HEK293 (cell line): ENCODE results near the gene GLOD4.

ENCODE experiments used
- EGR2 ChIP-seq: fragments of 450-650 bp; formaldehyde crosslinking; IDR thresholded peaks from 2 replicates; pipeline ENCODE4 v1.5.1; 2016; ENCODE audit warnings: low read depth, missing biosample characterization, missing genetic modification characterization
- KLF1 ChIP-seq: fragments of 450-650 bp; formaldehyde crosslinking; IDR thresholded peaks from 2 replicates; pipeline ENCODE4 v1.5.1; 2016; ENCODE audit warnings: missing biosample characterization, missing genetic modification characterization
- RBAK ChIP-seq: fragments of 450-650 bp; formaldehyde crosslinking; IDR thresholded peaks from 2 replicates; pipeline ENCODE4 v1.5.1; 2016; ENCODE audit warnings: missing biosample characterization, missing genetic modification characterization
- ZEB2 ChIP-seq: fragments of 450-650 bp; formaldehyde crosslinking; IDR thresholded peaks from 2 replicates; pipeline ENCODE4 v1.5.1; 2016; ENCODE audit warnings: missing biosample characterization, missing genetic modification characterization
- ZNF112 ChIP-seq: fragments of 450-650 bp; formaldehyde crosslinking; IDR thresholded peaks from 2 replicates; pipeline ENCODE4 v1.5.0; 2017; ENCODE audit warnings: missing biosample characterization, missing genetic modification characterization
- ZNF202 ChIP-seq: fragments of 450-650 bp; formaldehyde crosslinking; IDR thresholded peaks from 2 replicates; pipeline ENCODE4 v1.5.1; 2016; ENCODE audit warnings: missing biosample characterization, missing genetic modification characterization, borderline replicate concordance
- ZNF248 ChIP-seq: fragments of 450-650 bp; formaldehyde crosslinking; IDR thresholded peaks from 2 replicates; pipeline ENCODE4 v1.5.1; 2017; ENCODE audit warnings: missing biosample characterization, missing genetic modification characterization
- ZNF311 ChIP-seq: fragments of 450-650 bp; formaldehyde crosslinking; IDR thresholded peaks from 2 replicates; pipeline ENCODE4 v1.5.1; 2017; ENCODE audit warnings: missing biosample characterization, missing genetic modification characterization, borderline replicate concordance
- ZNF341 ChIP-seq: fragments of 450-650 bp; formaldehyde crosslinking; IDR thresholded peaks from 2 replicates; pipeline ENCODE4; 2016; ENCODE audit warnings: low read depth, missing biosample characterization, missing genetic modification characterization
- ZNF366 ChIP-seq: fragments of 450-650 bp; formaldehyde crosslinking; conservative IDR thresholded peaks from 2 replicates; pipeline ENCODE4 v1.5.1; 2016; ENCODE audit warnings: missing biosample characterization, missing genetic modification characterization
- ZNF585B ChIP-seq: fragments of 450-650 bp; formaldehyde crosslinking; IDR thresholded peaks from 2 replicates; pipeline ENCODE4 v1.5.1; 2016; ENCODE audit warnings: missing biosample characterization, missing genetic modification characterization
- ZNF621 ChIP-seq: fragments of 450-650 bp; formaldehyde crosslinking; IDR thresholded peaks from 2 replicates; pipeline ENCODE4 v1.5.1; 2017; ENCODE audit warnings: missing biosample characterization, missing genetic modification characterization
- ZNF785 ChIP-seq: fragments of 450-650 bp; formaldehyde crosslinking; IDR thresholded peaks from 2 replicates; pipeline ENCODE4 v1.5.1; 2016; ENCODE audit warnings: missing biosample characterization, missing genetic modification characterization
- ZSCAN30 ChIP-seq: fragments of 450-650 bp; IDR thresholded peaks from 2 replicates; pipeline ENCODE4 v1.5.1; 2018; ENCODE audit warnings: missing biosample characterization, mild to moderate bottlenecking, missing genetic modification characterization, moderate library complexity
- TF ChIP-seq, protein P1 (sequence below): fragments of 450-650 bp; formaldehyde crosslinking; IDR thresholded peaks from 2 replicates; pipeline ENCODE4 v1.5.1; 2017; ENCODE audit warnings: missing biosample characterization, mild to moderate bottlenecking, missing genetic modification characterization, moderate library complexity
- TF ChIP-seq, protein P2 (sequence below): fragments of 450-650 bp; formaldehyde crosslinking; IDR thresholded peaks from 2 replicates; pipeline ENCODE4 v1.5.1; 2016; ENCODE audit warnings: missing biosample characterization, missing genetic modification characterization, borderline replicate concordance
- TF ChIP-seq, protein P3 (sequence below): fragments of 450-650 bp; formaldehyde crosslinking; optimal IDR thresholded peaks from 2 replicates; pipeline ENCODE3; 2016; ENCODE audit warnings: missing biosample characterization, mild to moderate bottlenecking, missing genetic modification characterization
- TF ChIP-seq, protein P4 (sequence below): fragments of 450-650 bp; formaldehyde crosslinking; IDR thresholded peaks from 2 replicates; pipeline ENCODE4 v1.5.1; 2016; ENCODE audit warnings: missing biosample characterization, missing genetic modification characterization
- TF ChIP-seq, protein P5 (sequence below): fragments of 450-650 bp; formaldehyde crosslinking; IDR thresholded peaks from 2 replicates; pipeline ENCODE4 v1.5.1; 2016; ENCODE audit warnings: missing biosample characterization, missing genetic modification characterization
- TF ChIP-seq, protein P6 (sequence below): fragments of 450-650 bp; formaldehyde crosslinking; IDR thresholded peaks from 2 replicates; pipeline ENCODE4 v1.5.1; 2017; ENCODE audit warnings: missing biosample characterization, missing genetic modification characterization

GLOD4 gene

DNA sequence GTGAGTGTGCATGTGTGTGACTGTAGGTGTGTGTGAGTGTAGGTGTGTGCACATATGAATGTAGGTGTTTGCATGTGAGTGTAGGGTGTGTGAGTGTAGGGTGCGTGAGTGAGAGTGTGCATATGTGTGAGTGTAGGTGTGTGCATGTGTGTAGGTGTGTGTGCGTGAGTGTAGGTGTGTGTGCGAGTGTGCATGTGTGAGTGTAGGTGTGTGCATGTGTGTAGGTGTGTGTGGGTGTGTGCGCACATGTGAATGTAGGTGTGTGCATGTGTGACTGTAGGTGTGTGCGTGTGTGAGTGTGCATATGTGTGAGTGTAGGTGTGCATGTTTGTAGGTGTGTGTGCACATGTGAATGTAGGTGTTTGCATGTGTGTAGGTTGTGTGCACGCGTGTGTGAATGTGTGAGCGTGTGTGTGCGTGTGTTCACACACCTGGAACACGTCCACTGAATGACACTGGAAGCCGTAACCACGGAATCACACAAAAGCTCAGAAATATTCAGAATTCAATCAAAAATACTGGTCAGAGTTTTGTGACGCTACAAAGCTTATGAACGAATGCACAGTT, 30.6 kb upstream of the GLOD4 start (continued):
- TF ChIP-seq, protein P1, sequence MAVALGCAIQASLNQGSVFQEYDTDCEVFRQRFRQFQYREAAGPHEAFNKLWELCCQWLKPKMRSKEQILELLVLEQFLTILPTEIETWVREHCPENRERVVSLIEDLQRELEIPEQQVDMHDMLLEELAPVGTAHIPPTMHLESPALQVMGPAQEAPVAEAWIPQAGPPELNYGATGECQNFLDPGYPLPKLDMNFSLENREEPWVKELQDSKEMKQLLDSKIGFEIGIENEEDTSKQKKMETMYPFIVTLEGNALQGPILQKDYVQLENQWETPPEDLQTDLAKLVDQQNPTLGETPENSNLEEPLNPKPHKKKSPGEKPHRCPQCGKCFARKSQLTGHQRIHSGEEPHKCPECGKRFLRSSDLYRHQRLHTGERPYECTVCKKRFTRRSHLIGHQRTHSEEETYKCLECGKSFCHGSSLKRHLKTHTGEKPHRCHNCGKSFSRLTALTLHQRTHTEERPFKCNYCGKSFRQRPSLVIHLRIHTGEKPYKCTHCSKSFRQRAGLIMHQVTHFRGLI (tag by site-specific recombination), result no peak
- TF ChIP-seq ZNF341 (tag by site-specific recombination), result no peak
- TF ChIP-seq ZNF112 (tag by site-specific recombination), result peak; percentile 68; the same call in 1 of the 2 replicates
- TF ChIP-seq, protein P2, sequence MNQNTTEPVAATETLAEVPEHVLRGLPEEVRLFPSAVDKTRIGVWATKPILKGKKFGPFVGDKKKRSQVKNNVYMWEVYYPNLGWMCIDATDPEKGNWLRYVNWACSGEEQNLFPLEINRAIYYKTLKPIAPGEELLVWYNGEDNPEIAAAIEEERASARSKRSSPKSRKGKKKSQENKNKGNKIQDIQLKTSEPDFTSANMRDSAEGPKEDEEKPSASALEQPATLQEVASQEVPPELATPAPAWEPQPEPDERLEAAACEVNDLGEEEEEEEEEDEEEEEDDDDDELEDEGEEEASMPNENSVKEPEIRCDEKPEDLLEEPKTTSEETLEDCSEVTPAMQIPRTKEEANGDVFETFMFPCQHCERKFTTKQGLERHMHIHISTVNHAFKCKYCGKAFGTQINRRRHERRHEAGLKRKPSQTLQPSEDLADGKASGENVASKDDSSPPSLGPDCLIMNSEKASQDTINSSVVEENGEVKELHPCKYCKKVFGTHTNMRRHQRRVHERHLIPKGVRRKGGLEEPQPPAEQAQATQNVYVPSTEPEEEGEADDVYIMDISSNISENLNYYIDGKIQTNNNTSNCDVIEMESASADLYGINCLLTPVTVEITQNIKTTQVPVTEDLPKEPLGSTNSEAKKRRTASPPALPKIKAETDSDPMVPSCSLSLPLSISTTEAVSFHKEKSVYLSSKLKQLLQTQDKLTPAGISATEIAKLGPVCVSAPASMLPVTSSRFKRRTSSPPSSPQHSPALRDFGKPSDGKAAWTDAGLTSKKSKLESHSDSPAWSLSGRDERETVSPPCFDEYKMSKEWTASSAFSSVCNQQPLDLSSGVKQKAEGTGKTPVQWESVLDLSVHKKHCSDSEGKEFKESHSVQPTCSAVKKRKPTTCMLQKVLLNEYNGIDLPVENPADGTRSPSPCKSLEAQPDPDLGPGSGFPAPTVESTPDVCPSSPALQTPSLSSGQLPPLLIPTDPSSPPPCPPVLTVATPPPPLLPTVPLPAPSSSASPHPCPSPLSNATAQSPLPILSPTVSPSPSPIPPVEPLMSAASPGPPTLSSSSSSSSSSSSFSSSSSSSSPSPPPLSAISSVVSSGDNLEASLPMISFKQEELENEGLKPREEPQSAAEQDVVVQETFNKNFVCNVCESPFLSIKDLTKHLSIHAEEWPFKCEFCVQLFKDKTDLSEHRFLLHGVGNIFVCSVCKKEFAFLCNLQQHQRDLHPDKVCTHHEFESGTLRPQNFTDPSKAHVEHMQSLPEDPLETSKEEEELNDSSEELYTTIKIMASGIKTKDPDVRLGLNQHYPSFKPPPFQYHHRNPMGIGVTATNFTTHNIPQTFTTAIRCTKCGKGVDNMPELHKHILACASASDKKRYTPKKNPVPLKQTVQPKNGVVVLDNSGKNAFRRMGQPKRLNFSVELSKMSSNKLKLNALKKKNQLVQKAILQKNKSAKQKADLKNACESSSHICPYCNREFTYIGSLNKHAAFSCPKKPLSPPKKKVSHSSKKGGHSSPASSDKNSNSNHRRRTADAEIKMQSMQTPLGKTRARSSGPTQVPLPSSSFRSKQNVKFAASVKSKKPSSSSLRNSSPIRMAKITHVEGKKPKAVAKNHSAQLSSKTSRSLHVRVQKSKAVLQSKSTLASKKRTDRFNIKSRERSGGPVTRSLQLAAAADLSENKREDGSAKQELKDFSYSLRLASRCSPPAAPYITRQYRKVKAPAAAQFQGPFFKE (tag by site-specific recombination), result no peak
- TF ChIP-seq, protein P3, sequence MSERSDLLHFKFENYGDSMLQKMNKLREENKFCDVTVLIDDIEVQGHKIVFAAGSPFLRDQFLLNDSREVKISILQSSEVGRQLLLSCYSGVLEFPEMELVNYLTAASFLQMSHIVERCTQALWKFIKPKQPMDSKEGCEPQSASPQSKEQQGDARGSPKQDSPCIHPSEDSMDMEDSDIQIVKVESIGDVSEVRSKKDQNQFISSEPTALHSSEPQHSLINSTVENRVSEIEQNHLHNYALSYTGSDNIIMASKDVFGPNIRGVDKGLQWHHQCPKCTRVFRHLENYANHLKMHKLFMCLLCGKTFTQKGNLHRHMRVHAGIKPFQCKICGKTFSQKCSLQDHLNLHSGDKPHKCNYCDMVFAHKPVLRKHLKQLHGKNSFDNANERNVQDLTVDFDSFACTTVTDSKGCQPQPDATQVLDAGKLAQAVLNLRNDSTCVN (tag by site-specific recombination), result no peak
- TF ChIP-seq, protein P4, sequence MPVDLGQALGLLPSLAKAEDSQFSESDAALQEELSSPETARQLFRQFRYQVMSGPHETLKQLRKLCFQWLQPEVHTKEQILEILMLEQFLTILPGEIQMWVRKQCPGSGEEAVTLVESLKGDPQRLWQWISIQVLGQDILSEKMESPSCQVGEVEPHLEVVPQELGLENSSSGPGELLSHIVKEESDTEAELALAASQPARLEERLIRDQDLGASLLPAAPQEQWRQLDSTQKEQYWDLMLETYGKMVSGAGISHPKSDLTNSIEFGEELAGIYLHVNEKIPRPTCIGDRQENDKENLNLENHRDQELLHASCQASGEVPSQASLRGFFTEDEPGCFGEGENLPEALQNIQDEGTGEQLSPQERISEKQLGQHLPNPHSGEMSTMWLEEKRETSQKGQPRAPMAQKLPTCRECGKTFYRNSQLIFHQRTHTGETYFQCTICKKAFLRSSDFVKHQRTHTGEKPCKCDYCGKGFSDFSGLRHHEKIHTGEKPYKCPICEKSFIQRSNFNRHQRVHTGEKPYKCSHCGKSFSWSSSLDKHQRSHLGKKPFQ (tag by site-specific recombination), result peak; percentile 96
- 0 out of 2 replicates have a peak, but pooled peaks have one; percentile 22 for TF ChIP-seq ZEB2 (tag by site-specific recombination)
- no peak for TF ChIP-seq ZNF202 (tag by site-specific recombination)
- TF ChIP-seq ZNF585B (tag by site-specific recombination), result no peak
- TF ChIP-seq, protein P5, sequence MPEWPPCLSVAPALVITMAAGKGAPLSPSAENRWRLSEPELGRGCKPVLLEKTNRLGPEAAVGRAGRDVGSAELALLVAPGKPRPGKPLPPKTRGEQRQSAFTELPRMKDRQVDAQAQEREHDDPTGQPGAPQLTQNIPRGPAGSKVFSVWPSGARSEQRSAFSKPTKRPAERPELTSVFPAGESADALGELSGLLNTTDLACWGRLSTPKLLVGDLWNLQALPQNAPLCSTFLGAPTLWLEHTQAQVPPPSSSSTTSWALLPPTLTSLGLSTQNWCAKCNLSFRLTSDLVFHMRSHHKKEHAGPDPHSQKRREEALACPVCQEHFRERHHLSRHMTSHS (tag by site-specific recombination), result no peak
- no peak for TF ChIP-seq KLF1
- TF ChIP-seq EGR2 (tag by site-specific recombination), result peak; percentile 100
- TF ChIP-seq ZNF311 (tag by site-specific recombination), result 0 out of 2 replicates have a peak, but pooled peaks have one; percentile 48
- TF ChIP-seq RBAK (tag by site-specific recombination), result no peak
- peak; percentile 60; the same call in 1 of the 2 replicates for TF ChIP-seq ZNF248 (tag by site-specific recombination)
- TF ChIP-seq, protein P6, sequence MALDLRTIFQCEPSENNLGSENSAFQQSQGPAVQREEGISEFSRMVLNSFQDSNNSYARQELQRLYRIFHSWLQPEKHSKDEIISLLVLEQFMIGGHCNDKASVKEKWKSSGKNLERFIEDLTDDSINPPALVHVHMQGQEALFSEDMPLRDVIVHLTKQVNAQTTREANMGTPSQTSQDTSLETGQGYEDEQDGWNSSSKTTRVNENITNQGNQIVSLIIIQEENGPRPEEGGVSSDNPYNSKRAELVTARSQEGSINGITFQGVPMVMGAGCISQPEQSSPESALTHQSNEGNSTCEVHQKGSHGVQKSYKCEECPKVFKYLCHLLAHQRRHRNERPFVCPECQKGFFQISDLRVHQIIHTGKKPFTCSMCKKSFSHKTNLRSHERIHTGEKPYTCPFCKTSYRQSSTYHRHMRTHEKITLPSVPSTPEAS (tag by site-specific recombination), result peak; percentile 95
- TF ChIP-seq ZSCAN30 (tag by site-specific recombination), result no peak
- TF ChIP-seq ZNF785, result 0 out of 2 replicates have a peak, but pooled peaks have one; percentile 53
- TF ChIP-seq ZNF366 (tag by site-specific recombination), result no peak
- peak; percentile 64; the same call in 1 of the 2 replicates for TF ChIP-seq ZNF621 (tag by site-specific recombination)
- TF ChIP-seq, all 188 proteins: peak for 17
